HUDEP-2 (cell line): Measurements from ENCODE around the gene CDCP2.
"Not testable (repeated sequence)": the region's sequence is repeated elsewhere in the genome, so short reads cannot be mapped to it uniquely, and the experiment has no call there.

Experiments
- DNase-seq, 76 experiments: peaks; one replicate each; lab custom pipeline; 2025; ENCODE audit not compliant: unreplicated experiment in 76 of 76; lab: John Stamatoyannopoulos, UW

The CDCP2 gene

DNA sequence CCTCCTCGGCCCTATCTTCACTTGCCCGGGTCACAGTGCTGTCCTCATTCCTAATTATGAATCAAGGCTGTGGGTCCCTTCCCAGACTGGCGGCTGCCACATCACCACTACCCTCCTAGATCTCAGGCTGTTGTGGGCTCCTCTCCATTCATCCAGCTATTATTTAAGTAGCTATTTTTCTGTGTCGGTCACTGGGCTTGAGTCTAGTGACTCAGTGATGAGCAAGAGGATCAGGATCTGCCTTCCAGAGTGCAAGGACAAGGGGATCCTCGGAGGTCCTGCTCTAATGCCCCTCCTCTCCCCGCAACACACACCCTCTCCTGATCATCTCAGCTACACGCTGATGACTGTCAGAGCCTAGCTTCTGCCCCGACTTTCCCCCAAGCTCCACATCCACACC lies 34.1 kb downstream of the CDCP2 start:
- no peak for DNase-seq

DNA sequence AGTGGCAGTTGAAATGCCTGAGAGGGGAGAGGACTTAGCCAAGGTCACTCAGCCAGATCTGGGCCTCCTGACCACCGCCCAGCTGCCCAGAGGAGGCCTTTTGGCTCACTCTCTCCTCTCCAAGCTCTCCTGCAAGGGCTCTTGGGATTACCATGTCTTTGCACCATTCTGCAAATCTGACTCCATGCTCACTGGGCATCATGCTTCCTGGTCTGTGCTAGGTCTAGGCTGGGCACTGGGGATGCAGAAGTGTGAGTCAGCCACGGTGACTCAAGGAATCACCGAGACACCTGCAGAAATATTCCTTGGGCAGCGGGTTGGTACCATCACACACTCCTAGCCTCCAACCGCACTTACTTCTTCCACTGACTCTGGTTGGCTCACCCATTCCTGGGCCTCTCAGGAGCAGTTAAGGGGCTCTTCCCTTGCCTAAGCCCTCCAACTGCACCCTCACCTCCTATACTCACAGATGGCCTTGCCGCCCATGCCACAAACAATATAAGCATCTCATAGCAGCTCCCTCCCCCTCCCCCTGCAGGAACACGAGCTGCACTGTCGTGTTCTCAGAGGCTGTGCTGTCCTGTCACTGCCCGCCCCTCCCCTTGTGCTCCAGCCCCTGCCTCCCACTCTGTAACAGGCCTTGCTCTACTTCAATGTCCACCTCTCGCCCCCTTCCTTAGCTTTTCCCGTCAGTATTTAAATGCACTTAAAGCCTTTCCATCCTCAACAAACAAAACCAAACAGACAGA lies 34.8 kb downstream of the CDCP2 start:
- DNase-seq, result no peak

DNA sequence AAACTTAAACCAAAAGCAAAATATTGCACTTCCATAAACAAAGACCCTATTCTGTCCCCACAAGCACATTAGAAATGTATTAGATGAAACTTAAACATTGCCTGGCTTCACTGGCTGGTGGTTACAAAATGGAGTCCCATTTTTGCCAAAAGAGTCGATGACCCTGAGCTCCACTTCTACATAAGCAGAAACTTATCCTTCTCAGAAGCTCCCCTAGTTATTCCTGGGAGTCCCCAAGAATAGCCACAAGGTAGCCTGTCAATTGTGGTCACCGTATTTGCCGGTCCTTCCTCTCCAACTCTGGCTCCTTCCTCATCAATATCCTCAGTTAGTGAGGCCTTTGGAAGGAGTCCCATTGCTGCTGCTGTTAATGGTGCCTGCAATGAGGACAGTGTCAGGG lies 37.3 kb downstream of the CDCP2 start:
- DNase-seq, result no peak

DNA sequence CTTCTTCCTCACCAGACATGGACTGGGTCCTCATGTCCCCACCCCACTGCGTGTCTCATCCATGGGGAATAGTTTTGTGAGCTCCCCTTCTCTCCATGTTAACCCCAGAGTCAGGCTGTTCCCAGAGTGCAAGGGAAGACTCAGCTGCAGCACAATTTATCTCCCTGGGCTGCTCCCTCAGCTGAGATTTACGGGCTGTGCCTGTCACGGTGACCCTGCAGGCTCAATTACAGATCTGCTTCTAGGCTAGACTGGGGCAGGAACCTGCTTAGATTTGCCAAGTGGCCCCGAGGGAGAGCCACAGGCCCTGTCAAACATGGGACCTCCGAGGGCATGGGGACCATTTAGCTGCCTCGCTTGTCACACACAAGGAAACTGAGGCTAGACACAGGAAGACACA lies 37.8 kb downstream of the CDCP2 start:
- DNase-seq, result no peak

DNA sequence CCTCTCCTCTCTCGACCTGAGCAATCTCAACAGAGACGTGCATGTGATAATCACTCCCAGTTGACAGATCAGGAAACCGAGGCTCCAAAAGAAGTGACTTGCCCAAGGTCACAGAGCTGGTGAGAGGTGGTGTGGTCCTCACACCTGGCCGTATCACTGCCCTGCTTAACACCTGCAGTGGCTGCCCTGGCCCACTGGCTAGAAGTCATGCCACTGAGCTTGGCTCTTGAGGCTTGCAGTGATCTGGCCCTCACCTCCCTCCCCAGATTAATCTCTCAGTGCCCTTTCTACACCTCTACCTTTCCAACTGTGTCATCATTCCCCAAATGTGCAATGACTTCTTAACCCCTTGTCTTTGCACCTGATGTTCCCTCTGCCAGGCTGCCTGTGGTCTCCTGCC lies 38.8 kb downstream of the CDCP2 start:
- DNase-seq, result no peak

DNA sequence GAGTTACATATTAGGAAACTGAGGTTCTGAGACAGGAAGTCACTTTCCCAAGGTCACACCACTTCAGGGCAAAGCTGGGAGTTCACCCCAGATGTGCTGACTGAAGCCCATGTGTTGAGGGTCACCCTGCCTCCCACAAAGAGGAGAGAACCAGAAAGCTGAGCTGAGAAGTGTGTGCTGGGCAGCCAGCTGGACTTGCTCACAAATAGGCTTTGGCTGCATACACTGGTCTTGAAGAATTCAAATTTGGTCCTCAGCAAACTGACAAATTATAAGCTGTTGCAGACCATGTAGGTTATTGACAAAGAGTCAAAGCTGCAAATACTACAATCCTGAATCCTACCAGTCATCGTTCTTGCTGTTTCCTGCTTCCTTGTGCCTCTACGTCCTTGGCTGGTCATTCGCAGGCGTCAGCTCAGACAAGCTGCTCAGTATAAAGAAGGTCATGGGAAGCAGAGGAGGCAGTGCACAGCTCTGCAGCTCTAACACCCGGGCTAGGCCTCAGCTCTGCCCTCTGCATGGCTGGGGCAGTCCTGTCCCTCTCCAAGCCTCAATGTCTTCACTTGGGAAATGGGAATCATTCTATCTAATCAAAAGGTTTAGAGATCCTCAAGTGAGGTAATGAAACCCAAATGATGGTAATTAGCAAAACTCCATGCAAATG lies 40.0 kb downstream of the CDCP2 start:
- DNase-seq, result no peak

DNA sequence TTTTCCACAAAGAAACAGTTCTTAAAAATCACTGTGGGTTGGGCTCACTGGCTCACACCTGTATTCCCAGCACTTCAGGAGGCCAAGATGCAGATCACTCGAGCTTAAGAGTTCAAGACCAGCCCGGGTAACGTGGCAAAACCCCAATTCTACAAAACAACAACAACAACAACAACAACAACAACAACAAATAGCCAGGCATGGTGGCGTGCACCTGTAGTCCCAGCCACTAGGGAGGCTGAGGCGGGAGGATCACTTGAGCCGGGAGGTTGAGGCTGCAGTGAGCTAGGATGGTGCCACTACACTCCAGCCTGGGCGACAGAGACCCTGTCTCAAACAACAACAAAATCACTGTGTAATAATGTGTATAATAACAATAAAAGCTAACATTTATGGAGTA lies 40.8 kb downstream of the CDCP2 start:
- DNase-seq, result no peak

DNA sequence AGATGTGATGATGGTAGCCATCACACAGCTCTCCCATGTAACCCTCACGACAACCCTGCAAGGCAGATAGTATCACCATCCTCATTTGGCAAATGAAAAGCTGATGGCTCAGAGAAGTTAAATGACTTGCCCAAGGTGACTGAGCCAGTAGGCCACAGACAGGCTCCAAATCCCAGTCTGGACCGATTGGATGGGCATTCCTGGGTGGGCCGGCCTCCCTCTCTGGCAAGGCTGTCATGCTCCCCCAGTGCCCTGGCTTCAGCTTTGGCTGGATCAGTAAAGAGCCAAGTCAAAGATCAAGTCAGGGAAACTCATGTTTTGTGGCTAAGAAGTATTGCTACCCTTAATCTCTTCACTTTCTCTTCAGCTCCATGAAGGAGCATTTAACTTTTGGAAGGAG lies 41.2 kb downstream of the CDCP2 start:
- DNase-seq, result no peak

DNA sequence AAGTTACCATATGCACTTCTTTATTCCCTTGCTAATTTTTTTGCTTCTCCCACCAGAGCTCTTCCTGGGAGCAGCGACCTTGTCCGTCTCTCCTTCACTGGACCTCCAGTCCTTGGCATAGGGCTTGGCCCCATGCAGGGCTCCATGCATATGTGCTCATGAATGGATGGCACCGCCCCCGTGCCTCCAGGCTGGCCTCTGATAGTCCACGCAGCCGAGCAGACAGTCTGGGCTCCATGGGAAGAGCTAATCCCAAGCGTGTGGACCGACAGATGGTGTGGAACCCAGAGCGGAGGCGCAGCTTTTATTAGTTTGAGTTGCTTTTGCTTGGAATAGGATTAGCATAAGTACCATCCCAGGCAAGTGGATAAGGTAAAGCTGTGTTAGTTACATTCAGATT lies 41.8 kb downstream of the CDCP2 start:
- DNase-seq, result no peak

DNA sequence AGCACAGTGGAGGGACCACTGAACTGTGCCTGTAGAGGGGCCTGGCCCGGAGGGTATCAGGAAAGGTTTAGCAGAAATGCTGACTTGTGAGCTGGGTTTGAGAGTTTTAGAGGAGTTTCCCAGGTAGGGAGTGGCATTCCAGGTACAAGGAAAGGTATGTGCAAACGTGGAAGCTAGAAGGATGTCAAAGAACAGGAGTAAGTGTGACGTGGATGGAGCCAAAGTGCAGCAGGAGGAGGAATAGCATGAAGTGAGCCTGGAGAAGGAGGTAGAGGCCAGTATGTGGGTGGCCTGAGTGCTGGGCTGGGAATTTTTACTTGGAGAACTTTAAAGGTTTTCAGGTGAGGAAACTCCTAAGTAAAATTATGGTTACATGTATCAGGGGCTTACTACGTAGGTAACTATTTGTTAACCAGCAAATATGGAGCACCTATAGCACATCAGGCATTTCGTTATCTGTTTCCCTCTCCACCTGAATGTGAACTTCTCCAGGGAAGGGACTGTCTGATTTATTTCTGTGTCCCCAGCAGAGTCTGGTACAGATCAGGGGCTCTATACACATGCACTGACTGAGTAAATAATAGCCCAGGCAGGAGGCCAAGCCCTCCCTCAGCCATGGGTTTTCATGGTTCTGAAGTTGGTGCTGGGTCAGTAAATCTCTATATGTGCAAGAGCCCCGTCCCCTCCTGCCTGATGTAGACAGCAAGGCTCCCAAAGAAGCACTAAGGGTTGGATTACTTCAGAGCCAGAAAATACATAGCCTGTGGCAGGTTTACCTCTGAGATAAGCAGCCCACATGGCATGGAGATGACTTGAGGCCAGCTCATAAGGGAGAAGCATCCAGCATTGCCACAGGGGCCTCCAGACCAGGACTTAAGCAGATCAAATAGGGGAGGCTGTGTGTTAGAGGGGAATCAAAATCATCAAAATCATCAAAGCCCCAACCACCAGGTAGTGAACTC lies 43.4 kb downstream of the CDCP2 start:
- DNase-seq, result peak in 11 of 76 experiments; percentile 8 to 32 (median 20)

DNA sequence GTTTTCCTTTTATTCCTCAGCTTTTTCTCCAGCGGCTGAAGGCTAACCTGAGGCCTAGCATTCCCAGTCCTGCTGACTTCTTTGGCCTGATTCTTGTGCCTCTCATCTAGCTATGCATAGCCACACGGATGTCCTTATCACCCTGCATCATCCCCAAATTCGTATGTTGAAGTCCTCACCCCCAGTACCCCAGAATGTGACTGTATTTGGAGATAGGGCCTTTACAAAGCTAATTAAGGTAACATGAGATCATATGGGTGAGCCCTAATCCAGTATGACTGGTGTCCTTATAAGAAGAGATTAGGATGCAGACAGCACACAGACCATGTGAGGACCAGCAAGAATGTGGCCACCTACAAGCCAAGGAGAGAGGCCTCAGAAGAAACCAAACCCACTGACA lies 44.6 kb downstream of the CDCP2 start:
- DNase-seq, result peak in 4 of 76 experiments; percentile 17 to 28 (median 24)

DNA sequence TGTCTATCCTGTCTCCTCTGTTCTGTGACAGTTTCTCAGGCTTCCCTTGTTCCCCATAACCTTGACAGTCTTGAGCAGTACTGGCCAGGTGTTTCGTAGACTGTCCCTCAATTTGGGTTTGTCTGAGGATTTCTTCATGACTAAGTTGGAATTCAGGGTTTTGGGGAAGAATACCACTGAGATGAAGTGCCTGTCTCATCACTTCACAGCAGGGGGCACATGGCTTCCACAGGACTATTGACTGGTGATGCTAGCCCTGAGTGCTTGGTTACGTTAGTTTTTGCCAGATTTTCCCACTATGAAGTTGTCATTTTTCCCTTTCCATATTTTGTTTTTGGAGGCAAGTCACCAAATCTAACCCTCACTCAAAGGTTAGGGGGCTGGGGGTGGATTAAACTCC lies 45.7 kb downstream of the CDCP2 start:
- DNase-seq, result peak in 1 of 76 experiments; percentile 5

DNA sequence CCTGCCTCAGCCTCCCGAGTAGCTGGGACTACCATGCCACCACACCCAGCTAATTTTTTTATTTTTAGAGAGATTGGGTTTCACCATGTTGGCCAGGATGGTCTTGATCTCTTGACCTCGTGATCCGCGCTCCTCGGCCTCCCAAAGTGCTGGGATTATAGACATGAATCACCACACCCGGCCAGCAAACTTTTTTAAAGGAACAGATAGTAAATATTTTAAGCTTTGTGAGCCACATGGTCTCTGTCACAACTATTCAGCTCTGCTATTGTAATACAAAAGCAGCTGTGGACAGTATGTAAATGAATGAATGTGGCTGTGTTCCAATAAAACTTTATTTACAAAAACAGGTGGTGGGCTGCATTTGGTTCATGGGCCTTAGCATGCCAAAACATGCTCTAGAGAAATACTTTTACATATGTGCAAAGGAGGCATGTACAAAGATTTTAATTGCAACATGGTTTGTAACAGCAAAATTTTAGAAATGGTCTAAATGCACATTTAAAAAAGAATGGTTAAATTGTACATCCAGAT lies 47.0 kb downstream of the CDCP2 start:
- DNase-seq, result no peak

DNA sequence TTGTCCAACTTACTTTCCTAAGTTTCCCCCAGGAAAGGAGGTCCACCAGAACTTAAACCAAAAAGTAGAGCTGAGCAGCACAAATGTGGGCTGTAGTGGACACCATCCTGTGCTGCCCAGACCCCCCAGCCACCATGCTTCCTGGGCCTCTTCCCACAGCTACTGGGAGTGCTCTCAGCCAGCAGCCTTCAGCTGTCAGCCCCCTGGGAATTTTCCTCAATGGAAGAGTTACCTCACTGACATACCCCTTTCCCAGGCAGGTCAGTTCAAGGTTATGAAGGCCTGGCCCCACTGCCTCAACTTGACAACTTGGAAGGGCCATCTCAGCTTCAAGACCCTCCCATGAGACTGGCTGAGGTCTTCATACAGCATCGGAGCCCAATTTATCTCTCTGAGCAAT lies 47.7 kb downstream of the CDCP2 start:
- DNase-seq, result no peak

DNA sequence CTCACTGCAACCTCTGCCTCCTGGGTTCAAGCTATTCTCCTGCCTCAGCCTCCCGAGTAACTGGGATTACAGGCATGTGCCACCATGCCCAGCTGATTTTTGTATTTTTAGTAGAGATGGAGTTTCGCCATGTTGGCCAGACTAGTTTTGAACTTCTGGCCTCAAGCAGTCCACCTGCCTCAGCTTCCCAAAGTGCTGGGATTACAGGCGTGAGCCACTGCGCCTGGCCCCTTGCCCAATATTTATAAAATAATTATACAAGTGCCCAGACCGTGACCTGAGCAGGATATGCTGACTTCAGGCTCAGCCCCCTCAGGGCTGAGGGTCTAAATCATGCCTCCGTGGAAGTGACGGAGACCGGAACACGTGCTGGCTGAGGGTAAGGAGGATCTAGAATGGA lies 48.2 kb downstream of the CDCP2 start:
- not testable (repeated sequence) for DNase-seq

DNA sequence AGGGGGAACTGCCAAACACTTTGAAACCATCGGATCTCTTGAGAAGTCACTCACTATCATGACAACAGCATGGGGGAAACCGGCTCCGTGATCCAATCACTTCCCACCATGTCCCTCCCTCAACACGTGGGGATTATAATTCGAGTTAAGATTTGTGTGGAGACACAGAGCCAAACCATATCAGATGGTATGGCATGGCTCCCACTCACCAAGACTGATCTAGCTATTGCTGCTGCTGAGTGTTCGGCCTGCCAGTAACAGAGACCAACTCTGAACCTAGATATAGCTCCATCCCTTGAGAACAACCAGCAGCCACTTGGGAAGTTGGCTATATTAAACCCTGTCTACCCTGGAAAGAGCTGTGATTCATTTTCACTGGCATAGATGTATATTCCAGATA lies 49.4 kb downstream of the CDCP2 start:
- DNase-seq, result no peak

DNA sequence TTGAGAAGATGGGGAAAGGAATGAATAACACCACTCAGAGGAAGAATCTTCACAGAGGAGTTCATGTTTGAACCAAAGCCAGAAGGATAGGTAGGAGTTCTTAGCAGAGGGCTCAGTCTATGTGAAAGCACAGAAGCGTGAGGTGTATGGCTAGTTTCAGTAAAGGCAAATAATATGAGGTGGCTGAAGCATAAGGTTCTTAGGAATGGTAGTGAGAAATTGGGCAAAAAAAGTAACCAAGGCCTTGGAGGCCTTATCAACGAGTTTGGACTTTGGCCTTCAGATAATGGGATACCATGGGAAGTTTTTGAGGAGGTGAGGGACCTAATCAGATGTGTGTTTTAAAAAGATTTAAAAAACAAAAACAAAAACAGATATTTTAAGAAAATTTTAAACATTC lies 52.3 kb downstream of the CDCP2 start:
- DNase-seq, result no peak

DNA sequence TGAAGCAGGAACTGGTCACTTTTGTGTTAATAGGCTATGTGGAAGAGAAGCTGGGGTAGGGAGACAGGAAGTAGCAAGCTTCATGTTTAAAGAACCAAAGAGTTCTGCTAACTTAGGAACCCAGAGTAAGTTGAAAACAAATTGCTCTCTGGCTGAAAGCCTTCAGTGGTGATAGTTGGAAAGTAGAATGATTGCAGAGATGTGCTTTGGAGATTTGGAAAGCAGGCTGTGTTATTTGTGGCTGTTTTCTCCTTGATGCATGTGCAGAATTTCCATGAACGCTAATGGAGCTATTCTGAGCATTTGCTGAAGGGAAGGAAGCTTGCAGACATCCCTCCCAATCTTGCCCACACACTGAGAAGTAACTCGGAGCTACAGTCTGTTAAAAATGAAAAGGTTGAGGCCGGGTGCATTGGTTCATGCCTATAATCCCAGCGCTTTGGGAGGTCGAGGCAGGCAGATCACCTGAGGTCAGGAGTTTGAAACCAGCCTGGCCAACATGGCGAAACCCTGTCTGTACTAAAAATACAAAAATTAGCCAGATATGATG lies 53.7 kb downstream of the CDCP2 start:
- no peak for DNase-seq

DNA sequence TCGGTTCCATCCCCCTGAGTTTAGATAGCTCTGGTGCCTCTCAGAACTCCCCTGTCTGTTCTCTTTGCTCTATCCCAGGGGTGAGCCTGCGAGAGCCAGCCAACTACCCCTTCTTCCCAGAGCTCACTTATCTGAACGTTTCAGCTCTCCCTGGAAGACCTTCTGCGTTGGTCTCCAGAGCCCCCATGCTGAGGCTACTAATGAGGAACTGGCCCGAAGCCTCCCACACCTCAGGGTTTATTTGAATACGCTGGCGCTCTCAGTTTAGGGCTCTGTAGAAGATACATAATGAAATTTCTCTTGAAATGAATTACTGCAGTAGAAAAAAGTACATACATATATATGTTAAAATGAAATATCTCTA lies 55.9 kb downstream of the CDCP2 start:
- DNase-seq, result no peak

DNA sequence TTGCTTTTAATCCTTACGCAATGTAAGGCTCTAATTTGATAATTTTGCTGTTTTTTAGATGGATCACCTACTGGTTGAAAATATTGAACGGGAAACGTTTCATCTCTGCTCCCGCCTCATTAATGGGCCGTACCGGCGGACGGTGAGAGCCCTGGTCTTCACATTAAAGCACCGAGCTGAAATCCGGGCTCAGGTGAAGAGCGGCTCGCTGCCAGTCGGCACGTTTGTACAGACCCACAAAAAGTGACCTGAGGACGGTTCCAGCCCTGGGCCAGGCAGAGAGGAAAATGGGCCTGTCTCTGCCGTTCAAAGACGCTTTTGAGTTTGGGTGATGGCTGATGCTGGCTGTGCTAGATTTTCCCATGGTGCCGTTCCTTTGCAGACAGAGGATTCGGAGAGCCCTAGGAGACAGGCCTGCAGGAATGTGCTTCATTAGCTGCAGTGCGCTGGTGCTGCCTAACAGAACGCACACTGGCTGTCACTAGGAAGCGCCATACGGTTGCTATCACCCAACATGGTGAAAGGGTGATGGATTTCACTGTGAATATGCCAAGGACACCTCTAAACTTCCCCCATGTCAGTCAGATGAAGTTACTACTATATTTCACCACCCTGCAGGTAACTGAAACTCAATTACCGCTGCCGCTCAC lies 56.4 kb downstream of the CDCP2 start:
- no peak for DNase-seq
